ENCODE data around the gene ALDH1A2. TPM values are rescaled to one million over a fixed set of nuclear protein-coding genes. Genes with fewer than 3 reads are reported as not detected.
A peak's percentile ranks its signal among the peaks of the same experiment; 100 is the strongest.
"Not testable (repeated sequence)": the region's sequence is repeated elsewhere in the genome, so short reads cannot be mapped to it uniquely, and the experiment has no call there.

The ALDH1A2 gene
- not detected for total RNA-seq (2021; fragmentation: NEBNext Ultra II Directional; extraction: Animal tissue kit (Norgen Biotek cat#: 25700))
- long read RNA-seq = 0 reads

- H3K4me3 Mint-ChIP-seq = peak within 1 kb of the TSS; percentile 11; the same call in 1 of the 2 replicates
- no peak for DNase-seq
- no peak within 1 kb of the TSS for H3K27ac Mint-ChIP-seq
- H3K4me1 Mint-ChIP-seq (ENCODE audit: low read depth) = no peaks in the 10 kb centered on the region
- TF ChIP-seq, protein P1, sequence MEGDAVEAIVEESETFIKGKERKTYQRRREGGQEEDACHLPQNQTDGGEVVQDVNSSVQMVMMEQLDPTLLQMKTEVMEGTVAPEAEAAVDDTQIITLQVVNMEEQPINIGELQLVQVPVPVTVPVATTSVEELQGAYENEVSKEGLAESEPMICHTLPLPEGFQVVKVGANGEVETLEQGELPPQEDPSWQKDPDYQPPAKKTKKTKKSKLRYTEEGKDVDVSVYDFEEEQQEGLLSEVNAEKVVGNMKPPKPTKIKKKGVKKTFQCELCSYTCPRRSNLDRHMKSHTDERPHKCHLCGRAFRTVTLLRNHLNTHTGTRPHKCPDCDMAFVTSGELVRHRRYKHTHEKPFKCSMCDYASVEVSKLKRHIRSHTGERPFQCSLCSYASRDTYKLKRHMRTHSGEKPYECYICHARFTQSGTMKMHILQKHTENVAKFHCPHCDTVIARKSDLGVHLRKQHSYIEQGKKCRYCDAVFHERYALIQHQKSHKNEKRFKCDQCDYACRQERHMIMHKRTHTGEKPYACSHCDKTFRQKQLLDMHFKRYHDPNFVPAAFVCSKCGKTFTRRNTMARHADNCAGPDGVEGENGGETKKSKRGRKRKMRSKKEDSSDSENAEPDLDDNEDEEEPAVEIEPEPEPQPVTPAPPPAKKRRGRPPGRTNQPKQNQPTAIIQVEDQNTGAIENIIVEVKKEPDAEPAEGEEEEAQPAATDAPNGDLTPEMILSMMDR (IDR thresholded peaks at IDR 0.05) = no peak
- peaks cover 19% of the 10 kb centered on the region for H3K27me3 Mint-ChIP-seq (ENCODE audit: insufficient read depth)
- no peaks in the 10 kb centered on the region for H3K36me3 Mint-ChIP-seq (ENCODE audit: low read depth)
- H3K9me3 Mint-ChIP-seq = no peaks in the 10 kb centered on the region
These were observed at the start of gene ALDH1A2 for GRCh38 chr15:58065445-58066041. TSS of gene ALDH1A2 (minus strand) at chr15:58065711. CDS start at chr15:58065650, 61 bp downstream.

DNA sequence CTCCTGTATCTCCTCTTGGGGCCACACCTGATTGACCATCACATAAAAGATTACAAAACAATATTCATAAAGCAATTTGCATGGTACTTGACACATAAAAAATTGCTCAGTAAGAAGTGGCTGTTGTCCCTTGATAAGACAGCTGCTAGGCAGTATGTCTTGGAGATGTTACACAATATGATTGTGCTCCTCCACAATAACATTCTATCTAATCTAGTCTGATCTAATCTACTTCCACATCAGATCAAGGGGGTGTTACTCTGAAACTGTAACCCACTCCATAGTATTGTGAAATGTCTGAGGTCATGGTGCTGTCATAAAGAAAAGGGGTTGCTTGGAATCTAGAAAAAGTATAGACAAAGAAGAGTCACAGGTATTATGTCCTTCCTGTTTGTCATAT lies 49.3 kb upstream of the ALDH1A2 start:
- TF ChIP-seq, protein P1 (IDR thresholded peaks at IDR 0.05) = no peak
- no peak for DNase-seq
- Mint-ChIP-seq H3K4me1 (ENCODE audit: low read depth) (no peaks in the 10 kb centered on the region), H3K36me3 (ENCODE audit: low read depth) (no peaks in the 10 kb centered on the region), H3K4me3 (no peak overlapping the region), H3K27me3 (ENCODE audit: insufficient read depth) (peaks cover 16% of the 10 kb centered on the region), H3K27ac (no peak overlapping the region), H3K9me3 (no peaks in the 10 kb centered on the region)

- TF ChIP-seq, protein P1 (IDR thresholded peaks at IDR 0.05) = no peak
- H3K4me1 Mint-ChIP-seq (ENCODE audit: low read depth) = no peaks in the 10 kb centered on the region
- H3K9me3 Mint-ChIP-seq = no peaks in the 10 kb centered on the region
These were observed 48.9 kb upstream of the ALDH1A2 start for GRCh38 chr15:58114388-58114787.

GRCh38 chr15:58113358-58113757 lies 47.8 kb upstream of the ALDH1A2 start:
- H3K36me3 Mint-ChIP-seq (ENCODE audit: low read depth); H3K27ac Mint-ChIP-seq; H3K4me1 Mint-ChIP-seq (ENCODE audit: low read depth); DNase-seq; H3K4me3 Mint-ChIP-seq; H3K9me3 Mint-ChIP-seq: not testable (repeated sequence)
- peaks cover 14% of the 10 kb centered on the region for H3K27me3 Mint-ChIP-seq (ENCODE audit: insufficient read depth)

More at GRCh38 chr15:58114388-58114787, 48.9 kb upstream of the ALDH1A2 start:
- Mint-ChIP-seq H3K4me3 (no peak overlapping the region), H3K36me3 (ENCODE audit: low read depth) (no peaks in the 10 kb centered on the region), H3K27me3 (ENCODE audit: insufficient read depth) (peaks cover 16% of the 10 kb centered on the region), H3K27ac (no peak overlapping the region)
- no peak for DNase-seq

DNA sequence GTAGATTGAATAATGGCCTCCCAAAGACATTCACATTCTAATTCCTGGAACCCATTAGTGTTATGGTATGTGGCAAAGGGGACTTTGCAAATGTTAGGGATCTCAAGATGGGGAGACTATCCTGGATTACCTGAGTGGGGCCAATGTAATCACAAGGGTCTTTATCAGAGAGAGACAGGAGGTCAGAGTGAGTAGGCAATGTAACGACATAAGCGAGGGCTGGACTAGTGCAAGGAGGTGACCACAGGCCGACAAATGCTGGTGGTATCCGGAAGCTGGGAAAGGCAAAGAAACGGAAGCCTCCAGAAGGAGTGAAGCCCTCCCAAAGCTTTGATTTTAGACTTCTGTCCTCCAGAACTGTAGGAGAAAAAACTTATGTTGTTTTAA lies 46.2 kb upstream of the ALDH1A2 start:
- no peak for DNase-seq
- Mint-ChIP-seq H3K9me3 (no peaks in the 10 kb centered on the region), H3K4me1 (ENCODE audit: low read depth) (no peaks in the 10 kb centered on the region), H3K27ac (no peak overlapping the region), H3K4me3 (no peak overlapping the region), H3K27me3 (ENCODE audit: insufficient read depth) (peaks cover 13% of the 10 kb centered on the region), H3K36me3 (ENCODE audit: low read depth) (no peaks in the 10 kb centered on the region)
- TF ChIP-seq, protein P1 (IDR thresholded peaks at IDR 0.05) = no peak

GRCh38 chr15:58110999-58111717 lies 45.6 kb upstream of the ALDH1A2 start:
- TF ChIP-seq, protein P1 (IDR thresholded peaks at IDR 0.05) = no peak
- DNase-seq = no peak
- H3K4me3 Mint-ChIP-seq = no peak overlapping the region
- no peaks in the 10 kb centered on the region for H3K36me3 Mint-ChIP-seq (ENCODE audit: low read depth)
- H3K27me3 Mint-ChIP-seq (ENCODE audit: insufficient read depth) = peaks cover 13% of the 10 kb centered on the region
- H3K27ac Mint-ChIP-seq = no peak overlapping the region
- no peaks in the 10 kb centered on the region for H3K9me3 Mint-ChIP-seq
- H3K4me1 Mint-ChIP-seq (ENCODE audit: low read depth) = no peaks in the 10 kb centered on the region

Data from HFFc6 (cell line).